Suprapubic skin (tissue), 4 donors: Measurements from ENCODE around the gene CD300LF. TPM values are rescaled to one million over a fixed set of nuclear protein-coding genes. Genes with fewer than 3 reads are reported as not detected.

Source experiments
- DNase-seq, 2 donors: peaks; one replicate each; pipeline ENCODE4 v3.0.0-alpha.2; 2019; ENCODE audit warnings: low spot score in 2 of 2
- H3K27ac ChIP-seq: fragments of 200-600 bp; sonication (generic); one replicate; pipeline ENCODE4 v1.5.1; 2019
- H3K27me3 ChIP-seq: fragments of 200-600 bp; sonication (generic); one replicate; pipeline ENCODE4 v1.5.1; 2019
- H3K36me3 ChIP-seq: fragments of 200-600 bp; sonication (generic); one replicate; pipeline ENCODE4 v1.5.1; 2019
- H3K4me1 ChIP-seq: fragments of 200-600 bp; sonication (generic); one replicate; pipeline ENCODE4 v1.5.1; 2019
- H3K4me3 ChIP-seq: fragments of 200-600 bp; sonication (generic); one replicate; pipeline ENCODE4 v1.5.1; 2019; ENCODE audit warnings: mild to moderate bottlenecking
- H3K9me3 ChIP-seq: fragments of 200-600 bp; sonication (generic); one replicate; pipeline ENCODE4 v1.5.1; 2019
- CTCF ChIP-seq, 2 donors: fragments of 200-600 bp in 1 of 2; fragments of 450-650 bp in 1 of 2; sonication (generic) in 1 of 2; IDR thresholded peaks; one replicate each; pipeline ENCODE4 v1.5.1; 2016 to 2019; ENCODE audit warnings: antibody characterized with exemption in 2 of 2, mild to moderate bottlenecking in 1 of 2, moderate library complexity in 1 of 2
- EP300 ChIP-seq: sonication (generic); formaldehyde crosslinking; IDR thresholded peaks from one replicate; pipeline ENCODE4 v1.6.1; 2017; ENCODE audit warnings: antibody characterized with exemption
- POLR2A ChIP-seq, 2 donors: fragments of 450-650 bp; IDR thresholded peaks; one replicate each; pipeline ENCODE4 v1.6.1; 2017; ENCODE audit warnings: antibody characterized with exemption in 2 of 2, mild to moderate bottlenecking in 2 of 2, moderate library complexity in 2 of 2
- POLR2AphosphoS5 ChIP-seq, 3 donors: sonication (generic); formaldehyde crosslinking; IDR thresholded peaks; one replicate each; pipeline ENCODE4 v1.6.1; 2017; ENCODE audit warnings: antibody characterized with exemption in 3 of 3
- WGBS: methylation state at CpG from one replicate; pipeline ENCODE4 v1.1.5; 2018; 5-methylcytosine and 5-hydroxymethylcytosine counted together
- total RNA-seq, 4 donors: library from RNA; depleted of rRNA; stranded (reverse); fragments of >200 nt; gene quantifications; one replicate each; pipeline ENCODE4 v1.1.0, GENCODE V29; 2016

CD300LF gene
- total RNA-seq, 4 donors from 2014 or later: not detected

DNA sequence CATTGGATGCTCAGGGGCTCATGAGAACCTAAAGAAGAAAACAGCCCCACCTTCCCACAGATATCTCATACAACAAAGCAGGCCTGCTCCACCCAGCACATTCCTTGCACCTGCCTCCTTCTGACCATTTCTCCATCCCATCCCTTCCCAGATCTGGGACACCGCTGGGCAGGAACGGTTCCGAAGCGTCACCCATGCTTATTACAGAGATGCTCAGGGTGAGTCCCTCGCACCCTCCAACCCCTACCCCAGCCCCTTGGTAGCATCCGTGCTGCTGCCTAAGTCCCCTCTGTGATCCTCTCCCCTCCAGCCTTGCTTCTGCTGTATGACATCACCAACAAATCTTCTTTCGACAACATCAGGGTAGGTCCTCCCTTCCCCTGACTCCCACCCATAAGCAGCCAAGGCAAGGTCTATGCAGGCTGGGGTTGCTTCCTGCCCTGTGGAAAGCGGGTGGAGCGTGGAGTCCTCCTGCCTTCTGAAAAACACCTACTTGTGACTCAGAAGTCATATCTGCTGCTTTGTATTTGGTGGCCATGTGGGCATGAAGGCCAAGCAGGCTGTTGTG lies 30.3 kb upstream of the CD300LF start:
- H3K9me3 ChIP-seq: no peaks in the 10 kb centered on the region
- peaks cover 42% of the 10 kb centered on the region for H3K27me3 ChIP-seq
- DNase-seq: no peak
- no peak overlapping the region for H3K27ac ChIP-seq
- TF ChIP-seq EP300: no peak
- TF ChIP-seq POLR2AphosphoS5 (IDR thresholded peaks at IDR 0.05): no peak
- 86% methylated on average over 9 of the region's 9 CpGs for WGBS
- peaks cover 45% of the 10 kb centered on the region for H3K4me1 ChIP-seq
- H3K4me3 ChIP-seq: no peak overlapping the region
- H3K36me3 ChIP-seq: no peaks in the 10 kb centered on the region

DNA sequence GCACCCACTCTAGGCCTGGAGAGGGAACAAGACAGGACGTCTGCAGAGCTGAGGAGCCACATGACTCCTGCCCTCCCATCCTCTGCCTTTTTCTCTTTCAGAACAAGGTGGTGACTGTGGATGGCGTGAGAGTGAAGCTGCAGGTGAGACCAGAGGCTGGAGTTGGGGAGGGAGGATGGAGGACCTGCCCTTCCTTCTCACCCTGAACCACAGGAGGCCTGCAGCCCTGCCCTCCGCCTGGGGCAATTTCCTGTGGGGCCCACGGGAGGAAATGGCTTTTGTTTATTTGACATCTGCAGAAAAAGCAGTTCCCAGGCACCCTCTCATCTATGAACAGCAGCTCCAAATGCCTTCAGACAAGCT lies 29.4 kb upstream of the CD300LF start:
- Histone ChIP-seq H3K27ac (no peak overlapping the region), H3K4me1 (peaks cover 45% of the 10 kb centered on the region), H3K4me3 (no peak overlapping the region), H3K27me3 (peaks cover 52% of the 10 kb centered on the region), H3K36me3 (no peaks in the 10 kb centered on the region), H3K9me3 (no peaks in the 10 kb centered on the region)
- TF ChIP-seq POLR2AphosphoS5 (IDR thresholded peaks at IDR 0.05) (no peak), EP300 (no peak), CTCF (IDR thresholded peaks at IDR 0.05) (no peak), POLR2A (IDR thresholded peaks at IDR 0.05) (no peak)
- 13% methylated on average over 4 of the region's 4 CpGs for WGBS
- no peak for DNase-seq

- Histone ChIP-seq H3K27me3 (peaks cover 65% of the 10 kb centered on the region), H3K4me1 (peaks cover 46% of the 10 kb centered on the region), H3K36me3 (no peaks in the 10 kb centered on the region), H3K27ac (no peak overlapping the region), H3K9me3 (no peaks in the 10 kb centered on the region), H3K4me3 (no peak overlapping the region)
- no peak for TF ChIP-seq POLR2A (IDR thresholded peaks at IDR 0.05)
- no peak for DNase-seq
- 78% methylated on average over 16 of the region's 17 CpGs for WGBS
These were observed 28.1 kb upstream of the CD300LF start for GRCh38 chr17:74740641-74741387.

DNA sequence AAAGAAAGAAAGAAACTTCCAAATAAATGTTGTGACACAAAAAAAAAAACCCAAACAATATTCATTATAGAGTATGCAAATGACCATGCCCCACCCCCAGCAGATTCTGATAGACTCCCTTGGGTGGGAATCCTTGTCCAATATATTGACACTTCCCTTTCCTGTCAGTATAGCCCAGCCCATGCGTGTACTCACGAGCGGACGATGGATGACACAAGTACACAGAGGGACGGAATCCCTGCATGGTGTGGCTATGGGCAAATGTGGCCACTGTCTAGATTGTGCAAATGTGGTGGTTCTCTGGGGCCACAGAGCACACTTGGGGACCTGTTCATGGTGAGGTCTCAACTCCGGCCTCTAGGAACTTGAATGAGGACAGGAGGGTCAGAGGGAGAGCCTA lies 27.4 kb upstream of the CD300LF start:
- H3K4me1 ChIP-seq: peaks cover 41% of the 10 kb centered on the region
- no peaks in the 10 kb centered on the region for H3K36me3 ChIP-seq
- H3K4me3 ChIP-seq: no peak overlapping the region
- no peaks in the 10 kb centered on the region for H3K9me3 ChIP-seq
- WGBS: 87% methylated on average over 6 of the region's 6 CpGs
- TF ChIP-seq POLR2A (IDR thresholded peaks at IDR 0.05): no peak
- no peak for TF ChIP-seq EP300
- no peak for TF ChIP-seq CTCF (IDR thresholded peaks at IDR 0.05)
- no peak for TF ChIP-seq POLR2AphosphoS5 (IDR thresholded peaks at IDR 0.05)
- H3K27me3 ChIP-seq: peaks cover 71% of the 10 kb centered on the region
- no peak overlapping the region for H3K27ac ChIP-seq
- DNase-seq: no peak

DNA sequence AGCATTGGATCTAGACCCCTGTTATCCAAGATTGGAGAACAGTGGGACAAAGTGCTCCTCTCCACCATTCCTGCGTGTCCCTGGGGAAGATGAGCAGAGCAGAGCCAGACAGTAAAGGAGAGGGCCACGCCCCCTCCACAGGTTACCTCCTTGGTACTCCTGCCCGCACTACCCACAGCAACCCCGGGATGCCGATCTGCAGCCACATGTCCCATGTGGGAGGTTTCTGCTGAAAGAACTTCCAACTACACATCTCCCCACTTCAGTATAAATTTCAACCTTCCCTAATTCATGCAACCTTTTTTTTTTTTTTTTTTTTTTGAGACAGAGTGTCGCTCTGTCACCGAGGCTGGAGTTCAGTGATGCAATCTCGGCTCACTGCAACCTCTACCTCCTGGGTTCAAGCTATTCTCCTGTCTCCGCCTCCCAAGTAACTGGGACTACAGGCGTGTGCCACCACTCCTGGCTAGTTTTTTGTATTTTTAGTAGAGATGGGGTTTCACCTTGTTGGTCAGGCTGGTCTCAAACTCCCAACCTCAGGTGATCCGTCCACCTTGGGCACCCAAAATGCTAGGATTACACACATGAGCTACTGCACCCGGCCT lies 26.6 kb upstream of the CD300LF start:
- no peak for DNase-seq
- Histone ChIP-seq H3K27ac (no peak overlapping the region), H3K9me3 (no peaks in the 10 kb centered on the region), H3K27me3 (peaks cover 71% of the 10 kb centered on the region), H3K4me3 (no peak overlapping the region), H3K36me3 (no peaks in the 10 kb centered on the region), H3K4me1 (peaks cover 33% of the 10 kb centered on the region)
- WGBS: 68% methylated on average over 12 of the region's 12 CpGs
- no peak for TF ChIP-seq POLR2A (IDR thresholded peaks at IDR 0.05)
- TF ChIP-seq CTCF (IDR thresholded peaks at IDR 0.05): no peak
- no peak for TF ChIP-seq POLR2AphosphoS5 (IDR thresholded peaks at IDR 0.05)
- TF ChIP-seq EP300: no peak
